Hepatocyte (in vitro differentiated cells): ENCODE results near the gene STRN4. TPM values are rescaled to one million over a fixed set of nuclear protein-coding genes. Genes with fewer than 3 reads are reported as not detected.
"Not testable (repeated sequence)": the region's sequence is repeated elsewhere in the genome, so short reads cannot be mapped to it uniquely, and the experiment has no call there.

Experiments
- DNase-seq: peaks from one replicate; pipeline ENCODE4 v3.0.0-alpha.2; 2016; ENCODE audit warnings: low spot score
- H2AFZ ChIP-seq: fragments of 200-600 bp; sonication (generic); 2 replicates; pipeline ENCODE4 v1.6.0; 2016; ENCODE audit warnings: antibody characterized with exemption, mild to moderate bottlenecking
- H3K27ac ChIP-seq: fragments of 200-600 bp; sonication (generic); 2 replicates; pipeline ENCODE4 v1.5.1; 2016; ENCODE audit warnings: mild to moderate bottlenecking
- H3K27me3 ChIP-seq: fragments of 200-600 bp; sonication (generic); 2 replicates; pipeline ENCODE4 v1.6.1; 2016
- H3K36me3 ChIP-seq: fragments of 200-600 bp; sonication (generic); replicated peaks from 2 replicates; pipeline ENCODE4 v1.5.1; 2016; ENCODE audit warnings: low read depth; ENCODE audit not compliant: insufficient read depth
- H3K4me1 ChIP-seq: fragments of 200-600 bp; sonication (generic); 2 replicates; pipeline ENCODE4 v1.5.1; 2016; ENCODE audit warnings: mild to moderate bottlenecking, moderate library complexity; ENCODE audit not compliant: insufficient read depth
- H3K4me2 ChIP-seq: fragments of 200-600 bp; sonication (generic); 2 replicates; pipeline ENCODE4 v1.6.0; 2016
- H3K4me3 ChIP-seq: fragments of 200-600 bp; sonication (generic); 2 replicates; pipeline ENCODE4 v1.5.1; 2016; ENCODE audit warnings: mild to moderate bottlenecking
- H3K79me2 ChIP-seq: fragments of 200-600 bp; sonication (generic); 2 replicates; pipeline ENCODE4 v1.6.0; 2017; ENCODE audit warnings: mild to moderate bottlenecking
- H3K9me2 ChIP-seq: fragments of 200-600 bp; sonication (generic); replicated peaks from 2 replicates; pipeline ENCODE4 v1.6.0; 2017; ENCODE audit warnings: mild to moderate bottlenecking; ENCODE audit not compliant: insufficient read depth
- H3K9me3 ChIP-seq: fragments of 200-600 bp; sonication (generic); 2 replicates; pipeline ENCODE4 v1.5.1; 2016; ENCODE audit warnings: low read depth, mild to moderate bottlenecking
- H4K20me1 ChIP-seq: fragments of 200-600 bp; sonication (generic); 2 replicates; pipeline ENCODE4 v1.6.0; 2016; ENCODE audit warnings: mild to moderate bottlenecking; ENCODE audit not compliant: insufficient read depth, poor library complexity, severe bottlenecking
- CTCF ChIP-seq: fragments of 200-600 bp; sonication (generic); IDR thresholded peaks from 2 replicates; pipeline ENCODE4 v1.5.1; 2016; ENCODE audit warnings: antibody characterized with exemption, mild to moderate bottlenecking; ENCODE audit not compliant: poor library complexity
- EZH2 ChIP-seq: fragments of 200-600 bp; sonication (generic); IDR thresholded peaks from 2 replicates; pipeline ENCODE4 v1.6.1; 2016; ENCODE audit warnings: antibody characterized with exemption, mild to moderate bottlenecking, borderline replicate concordance
- EZH2phosphoT487 ChIP-seq: fragments of 200-600 bp; sonication (generic); IDR thresholded peaks from one replicate; pipeline ENCODE4 v1.6.1; 2018; ENCODE audit warnings: antibody characterized with exemption, mild to moderate bottlenecking, low read depth, moderate library complexity; ENCODE audit not compliant: unreplicated experiment, severe bottlenecking
- WGBS: methylation state at CpG from one replicate; pipeline ENCODE4 v1.1.6; 2016; ENCODE audit warnings: low lambda C conversion rate; ENCODE audit errors: missing lambda C conversion rate; 5-methylcytosine and 5-hydroxymethylcytosine counted together
- polyA plus RNA-seq: library from polyadenylated mRNA; unstranded; fragments of >200 nt; fragmentation: Nextera tagmentation; extraction: Ambion mirVana; gene quantifications from 2 replicates; pipeline ENCODE4 v1.2.1, GENCODE V29; 2016
- total RNA-seq: library from RNA; depleted of rRNA; stranded (reverse); fragments of >200 nt; gene quantifications from 2 replicates; pipeline ENCODE4 v1.2.3, GENCODE V29; 2014

Gene STRN4
- total and polyA plus RNA-seq, 2 experiments from 2014 or later = 63.7 to 64.1 TPM

- Histone ChIP-seq H3K9me2 (no peaks in the 10 kb centered on the region), H3K27me3 (no peaks in the 10 kb centered on the region), H3K4me1 (peaks cover 27% of the 10 kb centered on the region), H3K79me2 (peaks cover 66% of the 10 kb centered on the region), H3K36me3 (no peaks in the 10 kb centered on the region), H3K4me3 (no peak overlapping the region), H2AFZ (no peak overlapping the region), H3K9me3 (no peaks in the 10 kb centered on the region), H4K20me1 (peaks cover 7% of the 10 kb centered on the region), H3K27ac (peak overlapping the region; percentile 98), H3K4me2 (peak overlapping the region; percentile 87)
- DNase-seq = peak; percentile 84
- 45% methylated on average over 16 of the region's 17 CpGs for WGBS
- TF ChIP-seq CTCF (peak; percentile 35), EZH2 (no peak)
Observed at GRCh38 chr19:46784262-46785053, 38.2 kb upstream of the STRN4 start.

GRCh38 chr19:46783670-46784069, 37.4 kb upstream of the STRN4 start:
- TF ChIP-seq EZH2phosphoT487 (no peak), CTCF (no peak), EZH2 (no peak)
- H3K9me3 ChIP-seq = no peaks in the 10 kb centered on the region
- H2AFZ ChIP-seq = no peak overlapping the region
- H3K4me1 ChIP-seq = peaks cover 27% of the 10 kb centered on the region
- peak overlapping the region; percentile 87 for H3K4me2 ChIP-seq
- no peaks in the 10 kb centered on the region for H3K9me2 ChIP-seq
- H4K20me1 ChIP-seq = peaks cover 7% of the 10 kb centered on the region
- peaks cover 66% of the 10 kb centered on the region for H3K79me2 ChIP-seq
- H3K27me3 ChIP-seq = no peaks in the 10 kb centered on the region
- H3K36me3 ChIP-seq = no peaks in the 10 kb centered on the region
- WGBS = 56% methylated on average over 2 of the region's 2 CpGs
- no peak overlapping the region for H3K4me3 ChIP-seq
- H3K27ac ChIP-seq = peak overlapping the region; percentile 98
- DNase-seq = no peak

GRCh38 chr19:46782355-46783019, 36.2 kb upstream of the STRN4 start:
- Histone ChIP-seq H2AFZ (no peak overlapping the region), H3K4me2 (no peak overlapping the region), H3K4me3 (no peak overlapping the region), H3K9me3 (no peaks in the 10 kb centered on the region), H4K20me1 (peaks cover 7% of the 10 kb centered on the region), H3K9me2 (no peaks in the 10 kb centered on the region), H3K27me3 (no peaks in the 10 kb centered on the region), H3K36me3 (no peaks in the 10 kb centered on the region), H3K27ac (no peak overlapping the region), H3K4me1 (peaks cover 27% of the 10 kb centered on the region), H3K79me2 (peaks cover 58% of the 10 kb centered on the region)
- TF ChIP-seq CTCF = no peak
- no peak for DNase-seq
- 98% methylated on average over 7 of the region's 7 CpGs for WGBS

- not testable (repeated sequence) for H3K27ac ChIP-seq
Observed at GRCh38 chr19:46777956-46778645, 31.9 kb upstream of the STRN4 start.

More at GRCh38 chr19:46777956-46778645, 31.9 kb upstream of the STRN4 start:
- not testable (repeated sequence) for H3K4me1 ChIP-seq, H3K27me3 ChIP-seq, H3K4me2 ChIP-seq, H3K9me3 ChIP-seq, H3K9me2 ChIP-seq, H3K36me3 ChIP-seq, H3K4me3 ChIP-seq, DNase-seq, H2AFZ ChIP-seq, H4K20me1 ChIP-seq
- peaks cover 24% of the 10 kb centered on the region for H3K79me2 ChIP-seq
- WGBS = 94% methylated on average over 12 of the region's 12 CpGs
